Left ventricle myocardium inferior (tissue), 1 donor: Measurements from ENCODE around the gene NFIA. TPM values are rescaled to one million over a fixed set of nuclear protein-coding genes. Genes with fewer than 3 reads are reported as not detected.

Experiments
- DNase-seq: peaks from one replicate; pipeline ENCODE4 v3.0.0-alpha.2; 2020
- H3K27ac ChIP-seq: fragments of 200-600 bp; replicated peaks from 2 replicates; pipeline ENCODE4 v1.8.0; 2021
- H3K27me3 ChIP-seq: fragments of 200-600 bp; 2 replicates; pipeline ENCODE4 v1.8.0; 2021; ENCODE audit warnings: low read depth
- H3K36me3 ChIP-seq: fragments of 200-600 bp; 2 replicates; pipeline ENCODE4 v1.8.0; 2021
- H3K4me1 ChIP-seq: fragments of 200-600 bp; 2 replicates; pipeline ENCODE4 v1.8.0; 2021
- H3K4me3 ChIP-seq: fragments of 200-600 bp; 2 replicates; pipeline ENCODE4 v1.8.0; 2021; ENCODE audit warnings: mild to moderate bottlenecking, moderate library complexity
- H3K9me3 ChIP-seq: fragments of 200-600 bp; replicated peaks from 2 replicates; pipeline ENCODE4 v1.8.0; 2021
- intact Hi-C: fragments of 100-400 bp; cut with micrococcal nuclease; formaldehyde crosslinking; loops from one replicate; pipeline ENCODE4 v1.11.0; 2022
- total RNA-seq: library from RNA; stranded (reverse); fragmentation: NEBNext Ultra II Directional; extraction: Animal tissue kit (Norgen Biotek cat#: 25700); gene quantifications from one replicate; pipeline ENCODE4 v1.2.1, GENCODE V29; 2021
- TF ChIP-seq, protein P1 (sequence below): fragments of 200-600 bp; IDR thresholded peaks from 2 replicates; pipeline ENCODE4 v1.8.0; 2021; ENCODE audit warnings: antibody characterized with exemption, mild to moderate bottlenecking, borderline replicate concordance
- donor health status: DM: no; HTN: yes; CAD: no; lungs with severe emphysema.

Gene NFIA
- total RNA-seq, 1 donor from 2014 or later: 90.2 TPM

GRCh38 chr1:61241411-61241838 lies 159.1 kb downstream of the NFIA start:
- TF ChIP-seq, protein P1, sequence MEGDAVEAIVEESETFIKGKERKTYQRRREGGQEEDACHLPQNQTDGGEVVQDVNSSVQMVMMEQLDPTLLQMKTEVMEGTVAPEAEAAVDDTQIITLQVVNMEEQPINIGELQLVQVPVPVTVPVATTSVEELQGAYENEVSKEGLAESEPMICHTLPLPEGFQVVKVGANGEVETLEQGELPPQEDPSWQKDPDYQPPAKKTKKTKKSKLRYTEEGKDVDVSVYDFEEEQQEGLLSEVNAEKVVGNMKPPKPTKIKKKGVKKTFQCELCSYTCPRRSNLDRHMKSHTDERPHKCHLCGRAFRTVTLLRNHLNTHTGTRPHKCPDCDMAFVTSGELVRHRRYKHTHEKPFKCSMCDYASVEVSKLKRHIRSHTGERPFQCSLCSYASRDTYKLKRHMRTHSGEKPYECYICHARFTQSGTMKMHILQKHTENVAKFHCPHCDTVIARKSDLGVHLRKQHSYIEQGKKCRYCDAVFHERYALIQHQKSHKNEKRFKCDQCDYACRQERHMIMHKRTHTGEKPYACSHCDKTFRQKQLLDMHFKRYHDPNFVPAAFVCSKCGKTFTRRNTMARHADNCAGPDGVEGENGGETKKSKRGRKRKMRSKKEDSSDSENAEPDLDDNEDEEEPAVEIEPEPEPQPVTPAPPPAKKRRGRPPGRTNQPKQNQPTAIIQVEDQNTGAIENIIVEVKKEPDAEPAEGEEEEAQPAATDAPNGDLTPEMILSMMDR: no peak
- Histone ChIP-seq H3K9me3 (no peaks in the 10 kb centered on the region), H3K4me3 (peak overlapping the region; percentile 48), H3K27ac (peak overlapping the region; percentile 87), H3K4me1 (peaks cover 72% of the 10 kb centered on the region), H3K27me3 (no peaks in the 10 kb centered on the region), H3K36me3 (no peaks in the 10 kb centered on the region)
- DNase-seq: peak; percentile 36
- intact Hi-C loops: no loop called here

- no peaks in the 10 kb centered on the region for H3K27me3 ChIP-seq
- DNase-seq: no peak
- H3K36me3 ChIP-seq: no peaks in the 10 kb centered on the region
- no peaks in the 10 kb centered on the region for H3K9me3 ChIP-seq
- peak overlapping the region; percentile 48 for H3K4me3 ChIP-seq
- TF ChIP-seq, protein P1: no peak
- H3K27ac ChIP-seq: peak overlapping the region; percentile 87
- intact Hi-C loops: no loop called here
- peaks cover 72% of the 10 kb centered on the region for H3K4me1 ChIP-seq
These were observed 159.6 kb downstream of the NFIA start for GRCh38 chr1:61241973-61242381.

- intact Hi-C loops: no loop called here
- no peaks in the 10 kb centered on the region for H3K9me3 ChIP-seq
- TF ChIP-seq, protein P1: no peak
These were observed 161.8 kb downstream of the NFIA start for GRCh38 chr1:61244114-61244513.

GRCh38 chr1:61245696-61246400 lies 163.5 kb downstream of the NFIA start:
- Histone ChIP-seq H3K4me1 (peaks cover 77% of the 10 kb centered on the region), H3K27ac (no peak overlapping the region), H3K4me3 (no peak overlapping the region), H3K27me3 (no peaks in the 10 kb centered on the region), H3K36me3 (no peaks in the 10 kb centered on the region), H3K9me3 (no peaks in the 10 kb centered on the region)
- intact Hi-C loops: no loop called here
- no peak for DNase-seq
- TF ChIP-seq, protein P1: no peak

More at GRCh38 chr1:61244114-61244513, 161.8 kb downstream of the NFIA start:
- no peak overlapping the region for H3K4me3 ChIP-seq
- DNase-seq: no peak
- H3K27ac ChIP-seq: peak overlapping the region; percentile 87
- H3K36me3 ChIP-seq: no peaks in the 10 kb centered on the region
- peaks cover 74% of the 10 kb centered on the region for H3K4me1 ChIP-seq
- H3K27me3 ChIP-seq: no peaks in the 10 kb centered on the region

- H3K27ac ChIP-seq: no peak overlapping the region
- no peaks in the 10 kb centered on the region for H3K27me3 ChIP-seq
- DNase-seq: no peak
- TF ChIP-seq, protein P1: no peak
- no peak overlapping the region for H3K4me3 ChIP-seq
- peaks cover 75% of the 10 kb centered on the region for H3K4me1 ChIP-seq
- H3K36me3 ChIP-seq: no peaks in the 10 kb centered on the region
- no peaks in the 10 kb centered on the region for H3K9me3 ChIP-seq
- intact Hi-C loops: no loop called here
These were observed 164.9 kb downstream of the NFIA start for GRCh38 chr1:61247051-61247825.
